NT2/D1 (cell line): ENCODE data around the gene UGT2B17.

ENCODE experiments used
- SUZ12 ChIP-seq: IDR thresholded peaks from 2 replicates; pipeline ENCODE4 v1.6.1; 2011; ENCODE audit not compliant: insufficient read length, insufficient read depth; ENCODE audit errors: extremely low read depth
- YY1 ChIP-seq: IDR thresholded peaks from 2 replicates; pipeline ENCODE4 v1.6.1; 2011; ENCODE audit not compliant: insufficient read length, insufficient read depth
- ZNF274 ChIP-seq: IDR thresholded peaks from 2 replicates; pipeline ENCODE4 v1.6.1; 2011; ENCODE audit warnings: mild to moderate bottlenecking, low read depth, low read length

DNA sequence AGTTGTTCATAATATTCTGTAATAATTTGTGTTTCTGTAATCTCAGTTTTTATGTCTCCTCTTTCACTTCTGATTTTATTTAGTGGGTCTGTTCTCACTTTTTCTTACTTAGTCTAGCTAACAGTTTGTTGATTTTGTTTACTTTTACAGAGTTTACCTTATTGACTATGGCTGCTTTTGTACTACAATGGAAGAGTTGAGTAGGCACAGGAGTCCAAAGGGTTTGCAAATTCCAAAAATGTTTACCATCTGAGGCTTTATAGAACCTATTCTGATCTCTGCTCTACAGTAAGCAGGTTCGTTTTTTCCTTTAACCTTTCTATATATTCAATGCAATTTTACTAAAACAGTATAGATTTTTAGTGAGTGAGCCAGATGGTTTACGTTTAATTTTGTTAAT, 55.1 kb downstream of the UGT2B17 start:
- TF ChIP-seq SUZ12 (no peak), YY1 (no peak), ZNF274 (no peak)
